GM18520 (cell line): Measurements from ENCODE around the gene SLC29A3.

ENCODE experiments used
- ATAC-seq: cut with Tn5 transposase; IDR thresholded peaks from one replicate; pipeline ENCODE4 v1.9.1; 2021; ENCODE audit not compliant: unreplicated experiment

Gene SLC29A3

DNA sequence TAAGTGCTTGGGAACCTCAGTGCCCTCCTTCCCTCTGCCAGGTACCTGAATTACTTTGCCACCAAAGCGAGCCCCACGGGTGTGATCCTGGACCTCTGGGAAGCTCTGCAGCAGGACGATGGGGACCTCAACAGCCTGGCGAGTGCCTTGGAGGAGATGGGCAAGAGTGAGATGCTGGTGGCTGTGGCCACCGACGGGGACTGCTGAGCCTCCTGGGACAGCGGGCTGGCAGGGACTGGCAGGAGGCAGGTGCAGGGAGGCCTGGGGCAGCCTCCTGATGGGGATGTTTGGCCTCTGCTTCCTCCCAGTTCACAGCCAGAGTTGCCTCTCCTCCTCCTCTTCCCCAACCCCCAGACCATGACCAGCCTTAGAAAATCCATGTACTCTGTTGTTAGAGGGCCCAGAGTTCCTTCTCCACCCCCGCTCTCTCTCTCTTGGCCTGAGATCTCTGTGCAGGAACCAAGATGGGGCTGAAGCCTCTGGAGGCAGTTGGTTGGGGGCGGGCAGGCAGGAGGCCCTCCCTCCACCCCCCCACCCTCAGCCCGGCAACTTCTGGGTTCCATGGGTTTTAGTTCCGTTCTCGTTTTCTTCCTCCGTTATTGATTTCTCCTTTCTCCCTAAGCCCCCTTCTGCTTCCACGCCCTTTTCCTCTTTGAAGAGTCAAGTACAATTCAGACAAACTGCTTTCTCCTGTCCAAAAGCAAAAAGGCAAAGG is 19.8 kb upstream of the SLC29A3 start:
- no peak for ATAC-seq

DNA sequence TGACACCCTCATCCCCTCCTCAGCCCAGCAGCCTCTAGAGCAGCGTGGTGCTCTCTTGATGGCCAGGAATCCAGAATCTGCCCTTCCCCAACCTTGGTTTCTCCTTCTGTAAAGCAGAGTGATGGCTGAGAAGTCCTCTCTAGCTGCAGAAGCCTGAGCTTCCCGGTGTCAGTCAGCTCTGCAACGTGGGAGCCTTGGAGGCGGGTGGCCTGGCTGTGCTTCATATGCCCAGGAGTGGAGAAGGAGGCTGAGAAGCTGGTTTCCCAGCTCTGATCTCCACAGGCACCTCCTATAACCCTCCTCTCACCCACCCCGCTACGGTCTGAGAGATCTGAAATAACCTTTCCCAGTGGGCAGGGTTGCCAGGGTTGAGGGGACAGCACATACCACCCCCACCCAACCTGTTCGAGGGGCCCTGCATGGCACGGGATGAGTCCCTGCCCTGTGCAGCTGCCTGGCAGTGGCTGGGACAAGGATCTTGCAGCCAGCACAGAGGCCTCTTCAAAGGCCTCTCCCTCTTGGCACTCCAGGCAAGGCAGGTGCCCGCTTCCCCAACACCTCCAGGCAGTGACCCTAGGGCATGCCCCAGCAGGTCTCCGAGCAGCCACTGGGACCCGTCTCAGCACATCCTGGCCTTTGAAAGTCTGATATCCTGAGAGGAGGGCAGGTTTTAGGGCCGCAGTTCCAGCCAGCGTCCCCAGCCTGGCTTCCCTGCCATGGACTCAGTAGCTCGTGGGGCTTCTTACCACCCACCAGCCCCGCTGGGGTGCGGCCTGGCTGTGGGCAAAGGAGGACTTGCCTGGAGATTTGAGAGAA is 18.3 kb upstream of the SLC29A3 start:
- no peak for ATAC-seq

DNA sequence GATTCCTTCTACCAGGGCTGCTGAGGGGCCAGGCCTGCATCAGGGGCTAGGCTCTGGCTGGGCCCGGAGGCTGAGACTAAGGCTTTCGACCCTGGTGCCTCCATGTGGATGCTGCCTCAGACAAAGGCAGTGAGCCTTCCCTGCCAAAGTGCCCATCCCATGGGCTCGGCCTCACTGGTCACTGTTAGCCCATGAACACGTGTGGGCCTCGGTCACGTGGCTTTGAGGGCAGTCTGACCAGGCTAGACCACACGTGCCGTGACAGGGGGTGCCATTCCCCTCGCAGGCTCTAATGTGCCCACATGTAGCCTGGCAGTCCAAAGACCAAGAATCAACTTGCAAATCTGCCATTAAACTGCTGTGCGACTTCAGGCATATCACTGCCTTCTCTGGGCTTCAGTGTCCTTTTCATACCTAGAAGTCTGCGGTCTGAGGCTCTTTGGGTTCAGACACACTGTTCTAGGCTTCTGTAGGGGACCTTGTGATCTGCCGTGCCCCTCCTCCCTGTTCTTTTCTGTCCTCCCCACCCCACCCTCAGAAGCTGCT is 17.6 kb upstream of the SLC29A3 start:
- ATAC-seq = no peak

DNA sequence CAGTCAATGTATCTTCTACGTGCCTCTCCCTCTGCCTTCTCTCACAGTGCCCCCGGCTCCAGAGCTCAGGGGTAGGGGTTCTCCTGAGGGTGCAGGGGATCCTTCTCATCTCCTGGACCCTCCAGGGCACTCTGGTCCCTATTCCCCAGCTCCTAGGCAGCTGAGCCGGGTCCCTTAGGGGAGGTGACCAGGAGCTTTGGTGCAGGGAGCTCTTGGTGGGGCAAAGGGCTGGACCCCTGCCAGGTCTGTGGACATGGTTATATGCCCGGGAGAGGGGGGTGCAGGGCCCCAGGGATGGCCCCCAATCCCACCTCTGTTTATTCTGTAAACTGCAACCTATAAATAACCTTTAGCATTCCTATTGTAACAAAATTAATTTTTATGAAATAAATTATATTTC is 16.6 kb upstream of the SLC29A3 start:
- no peak for ATAC-seq

DNA sequence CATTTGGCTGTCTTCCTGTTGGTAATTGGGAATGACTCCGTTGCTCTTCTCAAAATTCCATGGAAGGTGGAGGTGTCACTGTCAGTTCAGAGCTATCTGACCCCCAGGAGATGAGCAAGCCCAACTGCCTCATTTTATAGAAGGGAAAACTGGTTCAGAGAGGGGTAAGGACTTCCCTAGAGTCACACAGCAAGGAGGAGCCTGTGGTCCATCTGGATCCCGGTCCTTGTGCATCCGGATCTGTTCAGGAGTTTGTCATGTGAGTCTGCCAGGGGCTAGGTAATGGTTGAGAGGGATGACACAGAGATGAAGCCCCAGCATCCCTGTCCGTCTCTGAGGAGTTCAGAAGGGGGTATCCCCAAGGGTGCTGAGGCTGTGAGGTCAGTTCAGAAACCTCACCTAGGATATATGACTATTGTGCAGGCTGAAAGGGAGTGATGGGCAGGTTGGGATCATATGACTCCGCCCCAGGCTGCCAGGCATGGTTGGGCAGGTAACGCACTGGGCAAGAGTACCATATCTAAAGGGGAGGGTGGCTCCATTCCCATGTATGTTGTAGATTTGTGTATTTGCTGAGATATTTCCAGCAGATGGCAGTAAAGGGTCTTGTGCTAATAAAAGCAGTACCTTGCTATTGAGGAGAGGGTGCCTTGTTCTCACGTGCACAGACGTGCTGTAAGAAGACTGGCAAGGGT is 16.0 kb upstream of the SLC29A3 start:
- ATAC-seq = no peak

DNA sequence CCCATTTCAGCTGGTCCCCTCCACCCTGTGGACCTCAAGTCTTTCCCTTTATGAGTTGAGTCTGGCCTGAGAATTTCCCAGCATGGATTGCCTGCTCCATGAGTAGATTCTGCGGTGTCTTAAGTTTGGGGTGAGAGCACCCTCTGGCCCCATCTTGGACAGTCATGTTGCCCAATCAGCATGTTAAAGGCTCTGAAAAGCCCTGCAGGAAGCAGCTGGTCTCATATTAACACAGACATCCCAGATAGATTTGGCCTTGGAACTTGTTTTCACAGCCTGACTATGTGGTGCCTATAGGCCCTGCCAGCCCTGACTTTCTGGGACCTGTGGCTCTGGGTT is 15.5 kb upstream of the SLC29A3 start:
- no peak for ATAC-seq

DNA sequence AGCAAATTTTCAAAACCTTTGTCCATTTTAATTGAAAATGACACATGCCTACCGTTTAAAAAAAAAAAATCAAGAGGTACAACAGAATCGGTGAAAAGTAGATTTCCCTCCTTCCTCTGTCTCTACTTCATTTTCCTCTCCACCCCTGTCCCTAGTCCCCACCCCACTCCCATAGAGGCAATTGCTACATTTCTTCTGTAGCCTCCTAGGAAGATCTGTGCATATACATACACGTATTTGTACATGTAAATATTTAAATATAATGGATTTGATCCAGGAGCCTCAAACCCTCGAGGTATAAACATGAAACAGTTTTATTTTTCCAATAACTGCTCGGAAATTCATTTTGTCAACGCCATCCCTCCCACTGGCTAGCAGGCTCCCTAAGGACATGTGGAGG is 14.1 kb upstream of the SLC29A3 start:
- ATAC-seq = no peak

DNA sequence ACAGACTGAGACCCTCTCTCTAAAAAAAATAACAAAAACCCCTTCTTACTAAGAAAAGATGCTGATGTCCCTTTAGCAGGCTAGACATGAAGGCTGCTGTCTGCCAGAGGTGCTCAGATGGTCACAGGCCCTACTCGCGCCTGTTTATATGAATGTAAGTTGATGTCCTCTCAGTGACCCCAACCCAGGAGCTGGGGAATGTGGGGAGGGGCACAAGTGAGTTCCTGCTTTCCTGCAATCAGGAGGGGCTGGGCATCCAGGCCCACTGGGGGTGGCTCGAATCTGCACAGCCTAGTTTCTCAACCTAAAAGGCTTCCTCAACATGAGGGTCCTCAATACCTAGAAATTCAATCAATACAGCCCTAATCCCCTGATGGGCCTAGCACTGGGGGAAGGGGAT is 12.1 kb upstream of the SLC29A3 start:
- ATAC-seq = no peak

DNA sequence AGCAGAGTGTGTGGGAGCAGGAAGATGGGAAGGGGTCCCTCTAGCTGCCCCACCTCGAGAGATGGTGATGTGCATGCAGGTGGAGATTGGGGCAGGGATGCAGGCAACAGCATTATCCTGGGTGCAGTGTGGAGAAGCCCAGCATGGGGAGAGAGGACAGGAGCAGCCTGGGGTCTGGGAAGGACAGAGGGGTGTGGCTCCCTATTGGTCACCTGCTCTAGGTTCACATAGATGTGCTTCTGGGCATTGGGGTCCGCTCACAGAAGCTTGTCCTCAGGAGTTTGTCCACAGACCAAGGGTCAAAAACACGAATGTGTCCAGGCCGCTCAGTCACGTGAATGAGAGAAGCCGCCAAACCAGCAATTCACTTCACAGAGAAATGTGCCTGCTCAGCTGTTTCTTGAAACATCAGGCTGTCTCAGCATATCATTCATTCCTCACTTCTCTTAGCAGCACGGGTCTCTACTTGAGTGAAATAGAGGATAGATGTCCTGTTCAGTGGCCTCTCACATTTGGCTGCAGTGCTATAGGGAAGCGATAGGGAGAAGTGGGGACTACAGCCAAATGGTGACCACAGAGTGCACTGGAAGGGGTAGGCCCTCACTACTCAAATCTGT is 11.5 kb upstream of the SLC29A3 start:
- no peak for ATAC-seq

DNA sequence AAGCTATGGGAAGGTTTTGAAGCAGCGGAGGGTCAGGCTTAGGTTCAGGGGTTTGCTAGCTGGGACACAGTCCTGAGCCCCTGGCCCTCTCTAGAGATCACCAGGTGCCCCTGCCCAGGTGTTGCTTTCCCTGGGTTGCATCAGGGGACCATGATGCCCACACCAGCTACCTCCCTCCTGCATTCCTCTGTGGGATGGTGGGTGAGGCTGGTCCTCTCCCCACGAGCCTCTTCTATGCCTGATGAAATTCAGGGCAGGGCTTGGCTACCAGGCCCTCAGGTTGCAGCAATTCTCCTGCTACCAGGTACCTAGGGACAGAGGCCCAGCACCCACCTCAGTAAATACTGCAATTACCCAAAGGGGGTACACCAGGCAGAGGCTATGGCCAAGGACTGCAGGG is 10.8 kb upstream of the SLC29A3 start:
- ATAC-seq = no peak

DNA sequence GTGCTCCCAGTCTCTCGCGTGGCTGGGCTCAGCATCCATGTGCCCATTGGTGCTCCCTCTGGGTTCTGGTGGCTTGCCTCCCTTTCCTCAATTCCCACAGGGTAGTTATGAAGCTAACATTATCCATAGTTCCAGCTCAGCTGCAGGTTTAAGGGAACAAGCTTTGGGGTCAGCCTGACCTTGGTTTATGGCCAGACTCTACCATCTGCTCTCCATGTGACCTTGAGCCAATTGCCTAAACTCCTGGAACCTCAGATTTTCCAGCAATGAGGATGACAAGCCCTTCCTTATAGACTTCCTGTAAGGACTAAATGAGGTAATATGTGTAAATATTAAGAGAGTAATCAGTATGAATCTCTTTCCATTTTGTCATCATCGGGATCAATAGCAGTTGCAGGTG is 10.1 kb upstream of the SLC29A3 start:
- no peak for ATAC-seq

DNA sequence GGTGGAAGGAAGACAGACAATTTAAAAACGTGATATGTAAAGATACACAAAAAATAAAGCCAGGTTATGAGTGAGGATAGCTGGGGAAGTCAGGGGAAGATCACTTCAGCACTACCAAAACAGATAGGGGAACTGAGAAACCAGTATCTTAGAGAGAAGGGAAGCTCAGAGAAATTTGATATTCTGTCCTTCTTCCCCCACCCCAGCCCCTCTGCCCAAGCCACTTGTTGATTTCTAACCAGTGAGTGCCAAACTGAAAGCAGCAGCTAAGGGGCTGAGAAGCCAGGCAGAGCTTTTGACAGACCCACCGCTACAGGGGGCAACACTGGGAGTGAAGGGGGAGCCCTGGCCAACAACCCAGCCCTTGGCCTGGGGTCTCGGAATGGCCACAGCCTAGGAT is 9.1 kb upstream of the SLC29A3 start:
- no peak for ATAC-seq

DNA sequence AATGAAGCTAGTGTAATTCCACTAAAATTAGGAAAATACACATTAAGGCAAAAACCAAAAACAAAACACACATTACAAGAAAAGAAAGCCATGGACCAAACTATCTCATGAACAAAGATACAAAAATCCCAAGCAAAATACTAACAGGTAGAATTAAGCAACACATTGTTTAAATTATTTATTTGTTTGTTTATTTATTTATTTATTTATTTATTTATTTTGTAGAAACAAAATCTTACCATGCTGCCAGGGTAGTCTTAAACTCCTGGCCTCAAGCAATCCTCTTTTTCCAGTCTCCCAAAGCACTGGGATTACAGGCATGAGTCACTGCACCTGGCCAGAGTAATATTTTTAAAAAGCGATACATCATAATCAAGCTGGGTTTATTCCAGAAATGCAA is 6.8 kb upstream of the SLC29A3 start:
- no peak for ATAC-seq

DNA sequence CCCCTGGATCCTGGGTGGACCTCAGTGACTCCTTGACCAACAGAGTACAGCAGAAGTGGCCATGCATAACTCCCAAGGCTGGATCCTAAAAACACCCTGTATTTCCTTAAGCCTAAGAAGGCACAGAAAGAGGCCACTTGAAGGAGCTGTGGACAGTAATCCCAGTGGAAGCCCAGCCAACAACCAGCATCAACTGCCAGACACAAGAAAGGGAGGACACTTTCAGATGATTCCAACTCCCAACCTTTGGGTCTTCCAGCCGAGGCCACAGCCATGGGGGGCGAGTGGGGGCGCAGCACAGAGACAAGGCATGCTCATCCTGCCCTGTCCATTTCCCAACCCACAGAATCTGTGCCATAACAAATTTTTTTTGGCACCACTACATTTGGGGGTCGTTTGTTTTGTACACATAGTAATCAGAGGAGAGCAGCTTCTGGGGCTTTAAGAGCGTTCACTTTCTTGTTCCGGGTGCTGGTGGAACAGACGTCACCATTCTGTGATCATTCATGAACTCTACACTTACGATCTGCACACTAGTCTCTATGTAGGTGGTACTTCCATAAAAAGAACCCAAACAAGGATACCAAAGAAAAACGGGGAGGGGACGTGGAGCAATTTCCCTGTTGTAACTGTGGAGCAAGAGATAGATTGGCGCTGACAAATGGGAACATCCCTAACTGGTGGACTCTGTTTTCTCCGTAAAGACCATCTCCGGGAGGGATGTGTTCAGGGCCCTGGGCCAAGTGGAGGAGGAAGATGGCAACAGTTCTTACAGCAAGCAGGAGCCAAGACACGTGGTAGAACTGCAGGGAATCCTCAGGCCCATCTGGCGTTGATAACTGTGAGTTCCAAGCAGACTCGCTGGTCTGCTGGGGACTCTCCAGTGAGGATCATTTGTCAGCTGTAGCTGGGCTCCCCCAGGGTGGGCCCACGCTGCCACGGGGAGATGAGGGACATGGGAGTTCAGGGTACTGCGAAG is 6.0 kb upstream of the SLC29A3 start:
- ATAC-seq = no peak

DNA sequence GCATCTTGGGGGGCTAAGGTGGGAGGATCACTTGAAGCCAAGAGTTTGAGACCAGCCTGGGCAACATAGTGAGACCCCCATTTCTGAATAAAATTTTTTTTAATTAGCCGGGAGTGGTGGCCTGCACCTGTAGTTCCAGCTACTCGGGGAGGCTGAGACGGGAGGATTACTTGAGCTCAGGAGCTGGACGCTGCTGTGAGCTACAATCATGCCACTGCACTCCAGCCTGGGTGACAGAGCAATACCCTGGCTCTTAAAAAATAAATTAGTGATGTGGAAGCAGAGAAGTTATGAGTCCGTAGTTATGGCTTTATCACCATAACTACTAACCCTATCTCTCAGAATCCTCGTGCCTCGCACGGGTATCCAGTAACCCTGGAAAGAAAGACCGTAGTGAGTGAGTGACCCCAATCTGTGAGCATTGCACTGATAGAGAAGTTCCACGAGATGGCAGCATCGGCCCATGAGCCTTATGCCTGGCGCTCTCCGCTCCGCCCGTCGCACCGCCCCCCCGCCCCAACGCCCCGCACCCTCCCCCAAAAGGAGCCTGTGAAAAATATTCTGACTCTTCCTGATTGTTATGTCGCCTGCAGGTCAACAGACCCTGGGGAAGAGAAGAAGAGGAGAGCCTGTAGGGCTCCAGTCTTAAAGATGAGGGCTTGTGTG is 4.9 kb upstream of the SLC29A3 start:
- ATAC-seq = no peak

DNA sequence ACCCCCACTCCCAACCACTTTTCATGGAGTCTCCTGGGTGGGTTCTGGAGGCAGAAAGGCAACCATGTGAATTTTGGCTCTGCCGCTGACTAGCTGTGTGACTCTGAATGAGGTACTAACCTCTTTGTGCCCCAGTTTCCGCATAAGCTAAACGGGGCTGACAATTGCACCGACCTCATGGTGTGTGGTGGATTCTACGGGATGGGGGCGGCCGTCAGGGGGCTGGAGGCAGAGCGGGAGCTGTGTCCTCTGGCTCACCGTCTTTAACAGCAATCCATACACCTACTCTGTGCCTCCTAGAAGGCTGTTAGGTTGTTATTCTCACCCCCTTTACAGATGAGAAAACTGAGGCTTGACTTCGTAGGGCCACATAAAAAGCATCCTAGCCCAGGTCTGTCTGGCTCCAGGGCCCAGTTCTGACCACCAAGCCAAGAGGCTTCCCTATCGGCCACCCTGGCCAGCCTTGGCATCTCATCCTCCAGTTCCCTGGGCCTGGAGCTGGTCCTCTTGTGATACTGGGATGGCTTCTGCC is 4.3 kb upstream of the SLC29A3 start:
- ATAC-seq = no peak

DNA sequence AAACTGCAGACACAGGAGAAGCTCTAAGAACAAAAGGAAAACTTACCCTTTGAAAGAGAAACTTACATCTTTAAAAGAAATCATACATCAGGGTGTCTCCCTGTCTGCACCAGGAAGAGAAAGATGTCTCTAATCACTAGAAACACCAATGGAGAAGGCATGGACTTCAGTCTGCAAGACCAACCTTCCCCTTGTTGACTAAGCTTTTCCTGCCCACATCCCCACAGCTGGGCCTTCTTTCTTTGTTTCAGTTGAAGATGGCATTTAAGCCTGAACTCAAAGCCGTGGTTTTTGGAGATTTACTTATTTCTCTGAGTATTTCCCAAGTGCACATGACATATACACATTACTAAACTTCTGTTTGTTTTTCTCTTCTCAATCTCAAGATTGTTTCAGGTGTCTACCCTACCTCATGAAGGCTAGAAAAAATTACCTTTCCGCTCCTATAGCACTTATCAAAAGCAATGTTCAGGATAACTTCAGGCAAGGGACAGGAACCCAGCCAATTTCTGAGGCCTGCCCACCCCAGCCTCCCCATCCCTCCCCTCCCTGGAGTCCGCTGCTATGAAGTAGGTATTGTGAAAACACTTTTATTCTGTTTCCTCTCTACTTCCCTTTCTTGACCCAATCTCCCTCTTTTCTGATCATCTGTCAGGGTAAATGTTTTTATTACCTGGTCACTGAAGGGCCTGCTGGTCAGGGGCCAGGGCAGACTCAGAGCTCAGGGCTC is 2.8 kb upstream of the SLC29A3 start:
- no peak for ATAC-seq

DNA sequence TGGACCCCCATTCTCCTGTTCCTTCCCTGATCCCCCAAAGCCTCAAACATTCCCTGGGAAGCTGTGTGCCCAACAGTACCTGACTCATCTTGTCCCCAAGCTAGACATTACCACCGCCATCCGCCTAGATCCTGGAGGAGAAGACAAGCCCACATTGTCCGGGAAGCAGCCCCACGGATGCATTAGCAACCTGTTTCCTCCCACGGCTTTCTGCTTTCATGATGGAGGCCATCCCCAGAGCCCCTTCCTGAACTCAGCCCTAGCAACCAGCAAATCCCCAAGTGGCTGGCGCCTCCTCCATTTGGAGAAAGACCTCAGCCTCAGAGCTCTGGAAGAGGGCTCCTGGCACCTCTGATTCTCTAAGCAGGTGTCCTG is 2.3 kb upstream of the SLC29A3 start:
- ATAC-seq = no peak

DNA sequence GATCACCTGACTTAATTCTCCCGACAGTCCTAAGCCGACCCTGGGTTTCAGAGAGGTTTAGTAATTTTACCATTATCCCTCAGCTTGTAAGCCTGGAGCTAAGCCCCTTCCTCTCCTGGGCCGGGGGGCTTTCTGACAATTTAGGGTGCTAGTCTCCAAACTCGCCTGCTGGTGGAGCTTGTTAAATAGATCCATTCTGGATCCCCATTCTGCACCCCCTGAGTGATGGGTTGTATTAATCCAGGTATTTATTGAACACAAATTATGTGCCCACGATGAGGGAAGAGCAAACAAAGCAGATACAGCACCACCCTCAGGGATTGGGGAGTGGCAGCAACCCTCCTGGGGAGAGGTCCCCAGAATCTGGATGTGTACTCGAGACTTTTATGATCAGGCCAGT is 1.3 kb upstream of the SLC29A3 start:
- no peak for ATAC-seq
